HEK293 (cell line): Measurements from ENCODE around the gene CERS5.

ENCODE experiments used
- BCL6B ChIP-seq: fragments of 450-650 bp; formaldehyde crosslinking; IDR thresholded peaks from 2 replicates; pipeline ENCODE4 v1.5.1; 2017; ENCODE audit warnings: missing biosample characterization, missing genetic modification characterization
- ELK4 ChIP-seq: IDR thresholded peaks from 2 replicates; pipeline ENCODE4 v1.6.1; 2011; ENCODE audit warnings: mild to moderate bottlenecking, low read depth, low read length, borderline replicate concordance
- FEZF1 ChIP-seq: fragments of 450-650 bp; formaldehyde crosslinking; IDR thresholded peaks from 2 replicates; pipeline ENCODE4 v1.5.1; 2016; ENCODE audit warnings: missing biosample characterization, missing genetic modification characterization
- GLI2 ChIP-seq: fragments of 450-650 bp; formaldehyde crosslinking; IDR thresholded peaks from 2 replicates; pipeline ENCODE4; 2017; ENCODE audit warnings: missing biosample characterization, missing genetic modification characterization, low read depth, borderline replicate concordance
- GLIS1 ChIP-seq: fragments of 450-650 bp; formaldehyde crosslinking; IDR thresholded peaks from 2 replicates; pipeline ENCODE4 v1.5.1; 2016; ENCODE audit warnings: missing biosample characterization, missing genetic modification characterization
- KLF9 ChIP-seq: fragments of 450-650 bp; formaldehyde crosslinking; IDR thresholded peaks from 2 replicates; pipeline ENCODE4 v1.5.1; 2016; ENCODE audit warnings: missing biosample characterization, missing genetic modification characterization, low read depth
- SP2 ChIP-seq: fragments of 450-650 bp; formaldehyde crosslinking; IDR thresholded peaks from 2 replicates; pipeline ENCODE4 v1.5.1; 2016; ENCODE audit warnings: missing biosample characterization, missing genetic modification characterization
- ZBTB7A ChIP-seq: fragments of 450-650 bp; formaldehyde crosslinking; IDR thresholded peaks from 2 replicates; pipeline ENCODE4 v1.5.1; 2016; ENCODE audit warnings: low read depth, missing biosample characterization, missing genetic modification characterization
- ZBTB8A ChIP-seq: fragments of 450-650 bp; formaldehyde crosslinking; IDR thresholded peaks from 2 replicates; pipeline ENCODE4 v1.5.1; 2016; ENCODE audit warnings: missing biosample characterization, missing genetic modification characterization
- ZEB2 ChIP-seq: fragments of 450-650 bp; formaldehyde crosslinking; IDR thresholded peaks from 2 replicates; pipeline ENCODE4 v1.5.1; 2016; ENCODE audit warnings: missing biosample characterization, missing genetic modification characterization
- ZNF132 ChIP-seq: fragments of 450-650 bp; formaldehyde crosslinking; IDR thresholded peaks from 2 replicates; pipeline ENCODE4 v1.5.1; 2017; ENCODE audit warnings: missing biosample characterization, missing genetic modification characterization, borderline replicate concordance
- ZNF174 ChIP-seq: fragments of 450-650 bp; formaldehyde crosslinking; IDR thresholded peaks from 2 replicates; pipeline ENCODE4 v1.5.0; 2017; ENCODE audit warnings: missing biosample characterization, mild to moderate bottlenecking, missing genetic modification characterization
- ZNF221 ChIP-seq: fragments of 450-650 bp; formaldehyde crosslinking; IDR thresholded peaks from 2 replicates; pipeline ENCODE4 v1.5.1; 2017; ENCODE audit warnings: missing biosample characterization, missing genetic modification characterization, borderline replicate concordance
- ZNF274 ChIP-seq, 2 experiments: fragments of 200-500 bp in 1 of 2; fragments of 450-650 bp in 1 of 2; sonication (Bioruptor generic) in 1 of 2; formaldehyde crosslinking in 1 of 2; IDR thresholded peaks; 2 replicates each; pipeline versions ENCODE4 v1.5.1 to v1.6.1; 2014 to 2016; ENCODE audit warnings: borderline replicate concordance in 1 of 2, inconsistent platforms in 1 of 2, low read length in 1 of 2, missing biosample characterization in 1 of 2, missing genetic modification characterization in 1 of 2
- ZNF302 ChIP-seq: fragments of 450-650 bp; formaldehyde crosslinking; IDR thresholded peaks from 2 replicates; pipeline ENCODE4 v1.5.1; 2016; ENCODE audit warnings: missing biosample characterization, missing genetic modification characterization, low read depth
- ZNF404 ChIP-seq: fragments of 450-650 bp; formaldehyde crosslinking; IDR thresholded peaks from 2 replicates; pipeline ENCODE4 v1.5.1; 2017; ENCODE audit warnings: missing biosample characterization, missing genetic modification characterization
- ZNF416 ChIP-seq: fragments of 450-650 bp; formaldehyde crosslinking; IDR thresholded peaks from 2 replicates; pipeline ENCODE4 v1.5.1; 2016; ENCODE audit warnings: missing biosample characterization, missing genetic modification characterization
- ZNF423 ChIP-seq: fragments of 450-650 bp; formaldehyde crosslinking; IDR thresholded peaks from 2 replicates; pipeline ENCODE4 v1.5.1; 2016; ENCODE audit warnings: missing biosample characterization, missing genetic modification characterization
- ZNF518A ChIP-seq: fragments of 450-650 bp; formaldehyde crosslinking; conservative IDR thresholded peaks from 2 replicates; pipeline ENCODE4 v1.5.1; 2016; ENCODE audit warnings: low read depth, missing biosample characterization, missing genetic modification characterization
- ZNF561 ChIP-seq: fragments of 450-650 bp; IDR thresholded peaks from 2 replicates; pipeline ENCODE4 v1.5.1; 2018; ENCODE audit warnings: missing biosample characterization, missing genetic modification characterization, borderline replicate concordance
- ZNF623 ChIP-seq: fragments of 450-650 bp; formaldehyde crosslinking; IDR thresholded peaks from 2 replicates; pipeline ENCODE4 v1.5.1; 2016; ENCODE audit warnings: missing biosample characterization, missing genetic modification characterization
- ZNF626 ChIP-seq: fragments of 450-650 bp; sonication (Bioruptor Pico); formaldehyde crosslinking; IDR thresholded peaks from 2 replicates; pipeline ENCODE4 v1.5.1; 2018; ENCODE audit warnings: missing biosample characterization, missing genetic modification characterization, inconsistent platforms
- ZNF654 ChIP-seq: fragments of 450-650 bp; formaldehyde crosslinking; IDR thresholded peaks from 2 replicates; pipeline ENCODE4 v1.5.1; 2016; ENCODE audit warnings: low read depth, missing biosample characterization, missing genetic modification characterization
- ZNF76 ChIP-seq: fragments of 450-650 bp; formaldehyde crosslinking; IDR thresholded peaks from 2 replicates; pipeline ENCODE4; 2016; ENCODE audit warnings: low read depth, missing biosample characterization, missing genetic modification characterization, borderline replicate concordance
- ZNF777 ChIP-seq: fragments of 450-650 bp; formaldehyde crosslinking; IDR thresholded peaks from 2 replicates; pipeline ENCODE4 v1.5.1; 2017; ENCODE audit warnings: missing biosample characterization, missing genetic modification characterization, borderline replicate concordance
- TF ChIP-seq, protein P1 (sequence below): fragments of 450-650 bp; formaldehyde crosslinking; IDR thresholded peaks from 2 replicates; pipeline ENCODE4 v1.5.1; 2016; ENCODE audit warnings: missing biosample characterization, missing genetic modification characterization
- TF ChIP-seq, protein P2 (sequence below): fragments of 450-650 bp; formaldehyde crosslinking; IDR thresholded peaks from 2 replicates; pipeline ENCODE4 v1.5.1; 2016; ENCODE audit warnings: missing biosample characterization, missing genetic modification characterization

Gene CERS5

GRCh38 chr12:50084775-50085614 is 82.2 kb downstream of the CERS5 start, which contains the start of gene SMARCD1 (continued):
- TF ChIP-seq ZNF518A (tag by site-specific recombination) (peak; percentile 50; the same call in 1 of the 2 replicates), ZNF174 (tag by site-specific recombination) (no peak), ELK4 (no peak), ZEB2 (peak; percentile 84), FEZF1 (tag by site-specific recombination) (no peak; the same call in 1 of the 2 replicates), ZNF561 (tag by site-specific recombination) (no peak), ZNF132 (no peak), KLF9 (tag by site-specific recombination) (peak; percentile 84; the same call in 1 of the 2 replicates), ZNF302 (no peak), ZBTB8A (peak; percentile 44), ZNF777 (tag by site-specific recombination) (no peak), ZNF416 (tag by site-specific recombination) (no peak), ZNF626 (tag by site-specific recombination) (no peak), ZNF404 (tag by site-specific recombination) (no peak), GLI2 (no peak), ZBTB7A (tag by site-specific recombination) (no peak), ZNF623 (no peak), GLIS1 (tag by site-specific recombination) (peak; percentile 69), BCL6B (tag by site-specific recombination) (no peak), ZNF76 (tag by site-specific recombination) (peak; percentile 53; the same call in 1 of the 2 replicates), ZNF221 (no peak), SP2 (tag by site-specific recombination) (peak; percentile 75), ZNF274 (IDR thresholded peaks at IDR 0.05; ENCODE audit: low read length) (no peak), ZNF274 (tag by site-specific recombination; IDR thresholded peaks at IDR 0.05; ENCODE audit: borderline replicate concordance) (no peak), ZNF654 (tag by site-specific recombination) (no peak; the same call in 1 of the 2 replicates), ZNF423 (tag by site-specific recombination) (no peak)
- TF ChIP-seq, protein P1, sequence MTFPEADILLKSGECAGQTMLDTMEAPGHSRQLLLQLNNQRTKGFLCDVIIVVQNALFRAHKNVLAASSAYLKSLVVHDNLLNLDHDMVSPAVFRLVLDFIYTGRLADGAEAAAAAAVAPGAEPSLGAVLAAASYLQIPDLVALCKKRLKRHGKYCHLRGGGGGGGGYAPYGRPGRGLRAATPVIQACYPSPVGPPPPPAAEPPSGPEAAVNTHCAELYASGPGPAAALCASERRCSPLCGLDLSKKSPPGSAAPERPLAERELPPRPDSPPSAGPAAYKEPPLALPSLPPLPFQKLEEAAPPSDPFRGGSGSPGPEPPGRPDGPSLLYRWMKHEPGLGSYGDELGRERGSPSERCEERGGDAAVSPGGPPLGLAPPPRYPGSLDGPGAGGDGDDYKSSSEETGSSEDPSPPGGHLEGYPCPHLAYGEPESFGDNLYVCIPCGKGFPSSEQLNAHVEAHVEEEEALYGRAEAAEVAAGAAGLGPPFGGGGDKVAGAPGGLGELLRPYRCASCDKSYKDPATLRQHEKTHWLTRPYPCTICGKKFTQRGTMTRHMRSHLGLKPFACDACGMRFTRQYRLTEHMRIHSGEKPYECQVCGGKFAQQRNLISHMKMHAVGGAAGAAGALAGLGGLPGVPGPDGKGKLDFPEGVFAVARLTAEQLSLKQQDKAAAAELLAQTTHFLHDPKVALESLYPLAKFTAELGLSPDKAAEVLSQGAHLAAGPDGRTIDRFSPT (tag by site-specific recombination), result no peak
- TF ChIP-seq, protein P2, sequence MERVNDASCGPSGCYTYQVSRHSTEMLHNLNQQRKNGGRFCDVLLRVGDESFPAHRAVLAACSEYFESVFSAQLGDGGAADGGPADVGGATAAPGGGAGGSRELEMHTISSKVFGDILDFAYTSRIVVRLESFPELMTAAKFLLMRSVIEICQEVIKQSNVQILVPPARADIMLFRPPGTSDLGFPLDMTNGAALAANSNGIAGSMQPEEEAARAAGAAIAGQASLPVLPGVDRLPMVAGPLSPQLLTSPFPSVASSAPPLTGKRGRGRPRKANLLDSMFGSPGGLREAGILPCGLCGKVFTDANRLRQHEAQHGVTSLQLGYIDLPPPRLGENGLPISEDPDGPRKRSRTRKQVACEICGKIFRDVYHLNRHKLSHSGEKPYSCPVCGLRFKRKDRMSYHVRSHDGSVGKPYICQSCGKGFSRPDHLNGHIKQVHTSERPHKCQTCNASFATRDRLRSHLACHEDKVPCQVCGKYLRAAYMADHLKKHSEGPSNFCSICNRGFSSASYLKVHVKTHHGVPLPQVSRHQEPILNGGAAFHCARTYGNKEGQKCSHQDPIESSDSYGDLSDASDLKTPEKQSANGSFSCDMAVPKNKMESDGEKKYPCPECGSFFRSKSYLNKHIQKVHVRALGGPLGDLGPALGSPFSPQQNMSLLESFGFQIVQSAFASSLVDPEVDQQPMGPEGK (tag by site-specific recombination), result peak; percentile 66
